Measurements from ENCODE around the gene UBE2N. TPM values are rescaled to one million over a fixed set of nuclear protein-coding genes. Genes with fewer than 3 reads are reported as not detected.

UBE2N gene
- total RNA-seq, 1 experiment from 2014 or later, result 205 TPM

GRCh38 chr12:93380480-93381121, 61.1 kb downstream of the UBE2N start:
- Histone ChIP-seq H2AFZ (ENCODE audit: low read length) (no peak overlapping the region), H3K27ac (ENCODE audit: low read length) (no peak overlapping the region), H4K20me1 (ENCODE audit: low read length) (peaks cover 36% of the 10 kb centered on the region), H3K9me3 (ENCODE audit: low read length) (no peaks in the 10 kb centered on the region), H3K4me2 (ENCODE audit: low read length) (peak overlapping the region; percentile 86), H3K9me2 (replicated peaks; ENCODE audit: low read length) (no peaks in the 10 kb centered on the region), H3K4me3 (ENCODE audit: low read length) (peak overlapping the region; percentile 97), H3K79me2 (ENCODE audit: low read length) (peaks cover 74% of the 10 kb centered on the region), H3K9ac (ENCODE audit: low read length) (no peak overlapping the region; the same call in 1 of the 2 replicates), H3K27me3 (ENCODE audit: low read length) (no peaks in the 10 kb centered on the region), H3F3A (ENCODE audit: low read length, unreplicated experiment) (no peaks in the 10 kb centered on the region), H3K36me3 (ENCODE audit: low read depth, low read length) (no peaks in the 10 kb centered on the region; the same call in 1 of the 2 replicates), H3K4me1 (ENCODE audit: insufficient read depth, low read length) (peaks cover 30% of the 10 kb centered on the region)
- CTCF ChIA-PET, result interaction anchor here (0.6 to 2.2 kb wide), 4 partner anchors 165 to 393 kb away, joined by 3 to 10 read pairs (median 3); no protein-coding TSS in a partner anchor
- intact Hi-C loops (cut with micrococcal nuclease), result loop anchor here (1.0 kb wide), 2 partner anchors 355 to 595 kb away; no protein-coding TSS in a partner anchor
- POLR2A ChIA-PET (ENCODE audit: unreplicated experiment), result no interaction called here
- TF ChIP-seq EZH2phosphoT487 (IDR thresholded peaks at IDR 0.05; ENCODE audit: borderline replicate concordance, low read length) (no peak), EZH2 (IDR thresholded peaks at IDR 0.05; ENCODE audit: low read length, unreplicated experiment) (no peak)
- TF ChIP-seq, protein P1, sequence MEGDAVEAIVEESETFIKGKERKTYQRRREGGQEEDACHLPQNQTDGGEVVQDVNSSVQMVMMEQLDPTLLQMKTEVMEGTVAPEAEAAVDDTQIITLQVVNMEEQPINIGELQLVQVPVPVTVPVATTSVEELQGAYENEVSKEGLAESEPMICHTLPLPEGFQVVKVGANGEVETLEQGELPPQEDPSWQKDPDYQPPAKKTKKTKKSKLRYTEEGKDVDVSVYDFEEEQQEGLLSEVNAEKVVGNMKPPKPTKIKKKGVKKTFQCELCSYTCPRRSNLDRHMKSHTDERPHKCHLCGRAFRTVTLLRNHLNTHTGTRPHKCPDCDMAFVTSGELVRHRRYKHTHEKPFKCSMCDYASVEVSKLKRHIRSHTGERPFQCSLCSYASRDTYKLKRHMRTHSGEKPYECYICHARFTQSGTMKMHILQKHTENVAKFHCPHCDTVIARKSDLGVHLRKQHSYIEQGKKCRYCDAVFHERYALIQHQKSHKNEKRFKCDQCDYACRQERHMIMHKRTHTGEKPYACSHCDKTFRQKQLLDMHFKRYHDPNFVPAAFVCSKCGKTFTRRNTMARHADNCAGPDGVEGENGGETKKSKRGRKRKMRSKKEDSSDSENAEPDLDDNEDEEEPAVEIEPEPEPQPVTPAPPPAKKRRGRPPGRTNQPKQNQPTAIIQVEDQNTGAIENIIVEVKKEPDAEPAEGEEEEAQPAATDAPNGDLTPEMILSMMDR (conservative IDR thresholded peaks at IDR 0.05; ENCODE audit: low read depth, low read length), result peak; percentile 71
- peak; percentile 63 for DNase-seq
- no peak for ATAC-seq
- no TSS peak for BruUV-seq (replicated peaks)

- peak; percentile 29 for DNase-seq
- Histone ChIP-seq H3K9me2 (replicated peaks; ENCODE audit: low read length) (no peaks in the 10 kb centered on the region), H3K4me1 (ENCODE audit: insufficient read depth, low read length) (peaks cover 30% of the 10 kb centered on the region), H3K4me3 (ENCODE audit: low read length) (peak overlapping the region; percentile 97), H3K27ac (ENCODE audit: low read length) (no peak overlapping the region), H3K9ac (ENCODE audit: low read length) (peak overlapping the region; percentile 80), H3K27me3 (ENCODE audit: low read length) (no peaks in the 10 kb centered on the region), H3K79me2 (ENCODE audit: low read length) (peaks cover 68% of the 10 kb centered on the region), H3K36me3 (ENCODE audit: low read depth, low read length) (no peaks in the 10 kb centered on the region; the same call in 1 of the 2 replicates), H3F3A (ENCODE audit: low read length, unreplicated experiment) (no peaks in the 10 kb centered on the region), H4K20me1 (ENCODE audit: low read length) (peaks cover 32% of the 10 kb centered on the region), H3K9me3 (ENCODE audit: low read length) (no peaks in the 10 kb centered on the region), H3K4me2 (ENCODE audit: low read length) (peak overlapping the region; percentile 86), H2AFZ (ENCODE audit: low read length) (no peak overlapping the region)
- CTCF ChIA-PET, result interaction anchor here (0.6 to 2.2 kb wide), 4 partner anchors 165 to 393 kb away, joined by 3 to 10 read pairs (median 3); no protein-coding TSS in a partner anchor
- no peak for ATAC-seq
- TF ChIP-seq EZH2phosphoT487 (IDR thresholded peaks at IDR 0.05; ENCODE audit: borderline replicate concordance, low read length) (no peak), EZH2 (IDR thresholded peaks at IDR 0.05; ENCODE audit: low read length, unreplicated experiment) (no peak)
- TF ChIP-seq, protein P1 (conservative IDR thresholded peaks at IDR 0.05; ENCODE audit: low read depth, low read length), result no peak
- intact Hi-C loops (cut with micrococcal nuclease), result loop anchor here (1.0 to 10.0 kb wide), 6 partner anchors 53 to 393 kb away; no protein-coding TSS in a partner anchor
- POLR2A ChIA-PET (ENCODE audit: unreplicated experiment), result no interaction called here
- BruUV-seq (replicated peaks), result no TSS peak
Observed at GRCh38 chr12:93379981-93380361, 61.8 kb downstream of the UBE2N start.

Data from PC-3 (cell line).